BE2C (cell line): ENCODE data around the gene POU2AF1.

Experiments used
- DNase-seq: peaks from one replicate; pipeline ENCODE4 v3.0.0-alpha.2; 2020
- H3K27me3 ChIP-seq: fragments of 250-450 bp; sonication (Bioruptor Pico); 2 replicates; pipeline ENCODE4 v1.5.1; 2020; ENCODE audit warnings: mild to moderate bottlenecking
- H3K36me3 ChIP-seq: fragments of 250-450 bp; sonication (Bioruptor Pico); 2 replicates; pipeline ENCODE4 v1.5.1; 2020; ENCODE audit warnings: mild to moderate bottlenecking
- H3K4me1 ChIP-seq: fragments of 250-450 bp; sonication (Bioruptor Pico); 2 replicates; pipeline ENCODE4 v1.5.1; 2020
- H3K4me3 ChIP-seq: 2 replicates; pipeline ENCODE4 v1.5.1; 2011; ENCODE audit warnings: low read depth, low read length
- H3K9me3 ChIP-seq: fragments of 250-450 bp; sonication (Bioruptor Pico); 2 replicates; pipeline ENCODE4 v1.5.1; 2020
- CTCF ChIP-seq: IDR thresholded peaks from 2 replicates; pipeline ENCODE4 v1.5.1; 2012; ENCODE audit warnings: mild to moderate bottlenecking, low read depth, low read length

POU2AF1 gene

GRCh38 chr11:111370270-111370901, 8.7 kb downstream of the POU2AF1 start:
- Histone ChIP-seq H3K36me3 (no peaks in the 10 kb centered on the region), H3K9me3 (no peaks in the 10 kb centered on the region), H3K27me3 (peaks cover 2% of the 10 kb centered on the region), H3K4me3 (no peak overlapping the region), H3K4me1 (no peaks in the 10 kb centered on the region)
- no peak for DNase-seq
- TF ChIP-seq CTCF, result no peak

GRCh38 chr11:111368285-111368560, 10.9 kb downstream of the POU2AF1 start:
- Histone ChIP-seq H3K36me3 (no peaks in the 10 kb centered on the region), H3K4me1 (no peaks in the 10 kb centered on the region), H3K27me3 (peaks cover 10% of the 10 kb centered on the region), H3K9me3 (no peaks in the 10 kb centered on the region), H3K4me3 (no peak overlapping the region)
- DNase-seq, result no peak
- TF ChIP-seq CTCF, result no peak

GRCh38 chr11:111367411-111368284, 11.4 kb downstream of the POU2AF1 start:
- H3K36me3 ChIP-seq, result no peaks in the 10 kb centered on the region
- no peaks in the 10 kb centered on the region for H3K9me3 ChIP-seq
- H3K4me1 ChIP-seq, result no peaks in the 10 kb centered on the region
- TF ChIP-seq CTCF, result no peak
- peaks cover 10% of the 10 kb centered on the region for H3K27me3 ChIP-seq
- no peak for DNase-seq
- no peak overlapping the region for H3K4me3 ChIP-seq

DNA sequence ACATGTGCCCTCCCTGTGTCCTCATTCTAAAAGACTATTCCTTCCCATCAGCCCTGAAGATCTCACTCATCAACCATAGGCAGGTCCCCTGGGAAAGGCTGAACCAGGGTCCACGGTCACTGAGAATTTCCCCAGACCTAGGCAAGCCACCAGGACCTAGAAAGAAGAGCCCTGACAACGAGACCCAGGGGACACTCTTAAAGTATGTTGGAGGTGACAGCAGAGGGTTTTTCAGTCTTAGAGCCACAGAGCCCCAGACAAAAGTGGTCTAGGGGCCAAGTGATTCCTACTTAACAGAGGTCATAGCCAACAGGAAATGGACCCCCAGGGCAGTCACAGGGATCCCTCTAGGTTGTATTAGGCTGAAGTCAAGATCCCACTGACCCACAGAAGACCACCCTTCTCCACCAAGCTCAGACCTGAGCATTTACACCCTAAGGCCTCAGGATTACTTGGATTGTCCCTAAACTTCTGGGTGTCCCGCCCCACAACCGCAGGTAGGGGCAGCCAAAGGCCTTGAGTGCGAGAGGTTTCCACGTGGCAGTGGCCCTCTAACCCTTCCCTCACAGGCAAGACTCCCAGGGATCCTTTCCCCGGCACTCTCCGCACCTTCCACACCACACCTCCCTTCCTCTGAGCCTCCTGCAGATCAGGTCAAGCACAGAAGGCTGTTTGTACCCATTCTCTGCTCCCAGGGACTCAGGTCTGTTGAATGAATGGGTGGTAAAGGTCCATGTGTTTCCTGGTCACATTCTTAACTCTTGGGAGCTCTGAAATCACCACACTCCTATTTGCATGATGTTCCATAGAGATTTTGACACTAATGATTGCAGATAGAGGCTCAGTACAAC, 12.3 kb downstream of the POU2AF1 start:
- peaks cover 10% of the 10 kb centered on the region for H3K27me3 ChIP-seq
- H3K36me3 ChIP-seq, result no peaks in the 10 kb centered on the region
- H3K9me3 ChIP-seq, result no peaks in the 10 kb centered on the region
- H3K4me1 ChIP-seq, result no peaks in the 10 kb centered on the region
- no peak for DNase-seq
- no peak for TF ChIP-seq CTCF
- H3K4me3 ChIP-seq, result no peak overlapping the region

DNA sequence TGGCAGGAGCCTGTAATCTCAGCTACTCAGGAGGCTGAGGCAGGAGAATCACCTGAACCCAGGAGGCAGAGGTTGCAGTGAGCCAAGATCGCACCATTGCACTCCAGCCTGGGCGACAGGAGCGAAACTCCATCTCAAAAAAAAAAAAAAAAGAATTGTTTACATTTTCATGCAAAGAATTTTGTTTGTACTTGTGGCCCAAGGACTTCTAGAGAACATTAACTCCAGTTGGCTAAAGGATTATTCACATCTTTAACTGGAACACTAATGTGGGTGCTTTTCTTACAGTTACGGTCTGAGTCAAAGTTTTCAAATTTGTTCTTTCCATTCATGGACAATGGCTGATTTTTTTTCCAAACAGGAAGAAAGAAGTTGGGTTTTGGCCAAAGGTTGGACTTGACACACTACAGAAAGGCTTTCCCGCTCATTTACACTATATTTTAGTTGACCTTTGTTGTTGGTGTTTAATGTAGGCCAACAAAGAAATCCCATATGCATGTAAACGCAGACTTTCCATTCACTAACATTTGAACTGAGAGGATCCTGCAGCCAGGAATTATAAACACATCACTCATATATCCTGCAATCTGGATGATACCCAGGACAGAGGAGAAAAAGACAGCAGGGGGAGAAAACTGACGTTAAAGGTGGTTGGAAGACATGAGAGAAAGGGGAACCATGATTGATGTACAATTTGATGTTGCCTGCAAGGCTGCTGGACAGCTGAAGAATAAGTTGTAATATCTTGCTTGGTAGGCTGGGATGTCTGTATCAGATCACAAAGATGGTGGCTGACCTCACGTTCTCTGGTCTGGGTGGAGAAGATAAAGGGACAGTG, 13.1 kb downstream of the POU2AF1 start:
- Histone ChIP-seq H3K27me3 (peaks cover 10% of the 10 kb centered on the region), H3K4me1 (no peaks in the 10 kb centered on the region), H3K9me3 (no peaks in the 10 kb centered on the region), H3K36me3 (no peaks in the 10 kb centered on the region), H3K4me3 (no peak overlapping the region)
- no peak for TF ChIP-seq CTCF
- no peak for DNase-seq
